ENCODE measurements around the gene ATG4B. TPM values are rescaled to one million over a fixed set of nuclear protein-coding genes. Genes with fewer than 3 reads are reported as not detected.
A peak's percentile ranks its signal among the peaks of the same experiment; 100 is the strongest.

Gene ATG4B
- total and polyA plus RNA-seq, 2 of the 8 experiments (the other 6 are each of a cell fraction or from before 2014, with no cell fraction given): 103 to 155 TPM

GRCh38 chr2:241641631-241642030, 4.1 kb downstream of the ATG4B start:
- peaks cover 2% of the 10 kb centered on the region; the same call in 1 of the 2 replicates for H3K23me2 ChIP-seq (ENCODE audit: low read depth, low read length)
- no peak overlapping the region for H2BK120ac ChIP-seq (replicated peaks; ENCODE audit: low read depth, low read length)
- H3K9ac ChIP-seq (replicated peaks in 1 of 4; ENCODE audit: extremely low read depth in 1 of 4, low read depth in 3 of 4, low read length in 3 of 4): no peak overlapping the region
- peaks cover 0 to 8% (median 5%) of the 10 kb centered on the region in 4 experiments; a peak in 6 of 7 replicates for H3K4me1 ChIP-seq (replicated peaks in 1 of 4; ENCODE audit: control insufficient read depth in 3 of 4, insufficient read depth in 4 of 4, low read length in 3 of 4)
- H2AFZ ChIP-seq (ENCODE audit: low read length): no peak overlapping the region
- H3K4me3 ChIP-seq (ENCODE audit: extremely low read depth in 1 of 4, insufficient read depth in 2 of 4, low read depth in 3 of 4, low read length in 4 of 4): no peak overlapping the region
- no peak overlapping the region for H3K18ac ChIP-seq (ENCODE audit: extremely low read depth, low read length)
- H2BK5ac ChIP-seq (ENCODE audit: low read depth, low read length): no peak overlapping the region
- ChIA-PET CTCF (ENCODE audit: partially characterized antibody) (interaction anchor here (0.7 to 2.5 kb wide), 3 partner anchors 17 to 470 kb away, joined by 3 to 9 read pairs (median 7); no protein-coding TSS in a partner anchor), POLR2A (ENCODE audit: partially characterized antibody) (interaction anchor here (0.6 to 1.5 kb wide), 5 partner anchors 23 to 60 kb away, joined by 3 to 4 read pairs (median 3); partner anchors contain the start of gene ING5)
- DNase-seq (ENCODE audit: low read depth in 1 of 2, low spot score in 2 of 2) (no peak), FAIRE-seq (no peak)
- no peak overlapping the region for H2BK12ac ChIP-seq (ENCODE audit: low read depth, low read length)
- H3K14ac ChIP-seq (ENCODE audit: insufficient read length): no peak overlapping the region
- 69% methylated on average over 2 of the region's 2 CpGs; no CpG with 5 or more reads in 1 of the 2 experiments for WGBS, 2 experiments (ENCODE audit: extremely low coverage in 1 of 2, insufficient coverage in 1 of 2, insufficient read length in 1 of 2, insufficient replicate concordance in 2 of 2, low coverage in 1 of 2, low lambda C conversion rate in 2 of 2, missing lambda C conversion rate in 1 of 2)
- no peaks in the 10 kb centered on the region for H3K9me3 ChIP-seq (ENCODE audit: insufficient read depth in 2 of 2, low read depth in 1 of 2, low read length in 1 of 2)
- no peak overlapping the region for H4K8ac ChIP-seq (ENCODE audit: extremely low read depth, insufficient read depth, low read length)
- H3K4ac ChIP-seq (replicated peaks; ENCODE audit: insufficient read length, low read depth, low read length): no peak overlapping the region
- H3K23ac ChIP-seq (ENCODE audit: insufficient read length): no peak overlapping the region
- no peak overlapping the region for H3K27ac ChIP-seq (ENCODE audit: low read depth, low read length)
- no peak overlapping the region; a peak in 1 of 4 replicates for H3K4me2 ChIP-seq (ENCODE audit: insufficient read depth in 1 of 2, low read depth in 2 of 2, low read length in 2 of 2)
- peaks cover 29% of the 10 kb centered on the region for H3K79me1 ChIP-seq (ENCODE audit: low read depth, low read length)
- no peak overlapping the region for H3K56ac ChIP-seq (replicated peaks; ENCODE audit: insufficient read length, low read depth, low read length)
- no peaks in the 10 kb centered on the region for H3K27me3 ChIP-seq (replicated peaks in 1 of 4; ENCODE audit: control insufficient read depth in 3 of 4, extremely low read depth in 1 of 4, insufficient read depth in 3 of 4, low read length in 3 of 4)
- peaks cover 0 to 9% (median 3%) of the 10 kb centered on the region in 4 experiments; a peak in 4 of 8 replicates for H3K36me3 ChIP-seq (ENCODE audit: control insufficient read depth in 2 of 4, insufficient read depth in 4 of 4, low read length in 3 of 4)
- H4K91ac ChIP-seq (replicated peaks; ENCODE audit: insufficient read length, low read length): peak overlapping the region; percentile 10
- peaks cover 43 to 84% of the 10 kb centered on the region in 2 experiments for H3K79me2 ChIP-seq (ENCODE audit: control insufficient read depth in 1 of 2, insufficient read depth in 2 of 2, low read length in 2 of 2)
- H4K5ac ChIP-seq (ENCODE audit: insufficient read length, low read depth, low read length): no peak overlapping the region
- H2AK5ac ChIP-seq (ENCODE audit: low read depth, low read length): no peak overlapping the region
- peaks cover 32 to 45% of the 10 kb centered on the region in 2 experiments for H4K20me1 ChIP-seq (replicated peaks in 1 of 2; ENCODE audit: control insufficient read depth in 1 of 2, insufficient read depth in 2 of 2, low read length in 2 of 2)
- H2BK20ac ChIP-seq (ENCODE audit: low read length): no peak overlapping the region
- no peak overlapping the region for H2BK15ac ChIP-seq (ENCODE audit: low read length)
- TF ChIP-seq TEAD4 (IDR thresholded peaks at IDR 0.05; ENCODE audit: low read depth, low read length): no peak
- TF ChIP-seq SIN3A (conservative IDR thresholded peaks at IDR 0.05 in 1 of 2, IDR thresholded peaks at IDR 0.05 in 1 of 2; ENCODE audit: low read depth in 1 of 2, low read length in 2 of 2): no peak
- no peak for TF ChIP-seq CEBPB (IDR thresholded peaks at IDR 0.05; ENCODE audit: low read depth, low read length)
- no peak for TF ChIP-seq CTCF (IDR thresholded peaks at IDR 0.05; ENCODE audit: control extremely low read depth in 1 of 3, insufficient read depth in 1 of 3, low read depth in 1 of 3, low read length in 3 of 3)
- TF ChIP-seq SUZ12 (IDR thresholded peaks at IDR 0.05; ENCODE audit: low read length): no peak
- TF ChIP-seq RNF2 (IDR thresholded peaks at IDR 0.05; ENCODE audit: borderline replicate concordance, low read depth, low read length, missing control alignments, poor library complexity, severe bottlenecking): no peak
- TF ChIP-seq SAP30 (IDR thresholded peaks at IDR 0.05; ENCODE audit: insufficient read depth, insufficient replicate concordance, low read length): no peak
- no peak for TF ChIP-seq EGR1 (IDR thresholded peaks at IDR 0.05; ENCODE audit: borderline replicate concordance, low read depth, low read length)
- no peak for TF ChIP-seq SIRT6 (IDR thresholded peaks at IDR 0.05; ENCODE audit: low read length)
- no peak for TF ChIP-seq SP4 (IDR thresholded peaks at IDR 0.05; ENCODE audit: low read length)

Measured in H1 (cell line).